Right atrium auricular region (tissue), 2 donors: ENCODE data around the gene PPFIA1. TPM values are rescaled to one million over a fixed set of nuclear protein-coding genes. Genes with fewer than 3 reads are reported as not detected.

ENCODE experiments used
- DNase-seq: peaks from one replicate; pipeline ENCODE4 v3.0.0-alpha.2; 2019; ENCODE audit warnings: low spot score
- H3K27ac ChIP-seq, 2 donors: fragments of 200-600 bp; sonication (generic); 1 replicate in 1 of 2; 2 replicates in 1 of 2; pipeline ENCODE4 v1.5.1; 2016 to 2019
- H3K27me3 ChIP-seq, 2 donors: fragments of 200-600 bp; sonication (generic); one replicate each; pipeline versions ENCODE4 v1.5.1 to v1.6.0; 2017 to 2019
- H3K36me3 ChIP-seq: fragments of 200-600 bp; sonication (generic); one replicate; pipeline ENCODE4 v1.5.1; 2016
- H3K4me1 ChIP-seq, 2 donors: fragments of 200-600 bp; sonication (generic); one replicate each; pipeline versions ENCODE4 v1.5.1 to v1.6.0; 2017 to 2019
- H3K4me3 ChIP-seq, 2 donors: fragments of 200-600 bp; sonication (generic); 1 replicate in 1 of 2; 2 replicates in 1 of 2; pipeline ENCODE4 v1.5.1; 2017 to 2019; ENCODE audit warnings: mild to moderate bottlenecking in 1 of 2, moderate library complexity in 1 of 2
- H3K9me3 ChIP-seq, 2 donors: fragments of 200-600 bp; sonication (generic); one replicate each; pipeline ENCODE4 v1.5.1; 2019
- total RNA-seq, 2 donors: library from RNA; depleted of rRNA; stranded (reverse); fragments of >200 nt; gene quantifications; one replicate each; pipeline ENCODE4 v1.1.0, GENCODE V29; 2016
- TF ChIP-seq, protein P1 (sequence below), 2 donors: fragments of 200-600 bp; sonication (generic); IDR thresholded peaks; one replicate each; pipeline ENCODE4 v1.5.1; 2019; ENCODE audit warnings: antibody characterized with exemption in 2 of 2

Gene PPFIA1
- total RNA-seq, 2 donors from 2014 or later = 28.7 to 45.9 TPM

- peaks cover 0 to 11% of the 10 kb centered on the region in 2 donors for H3K4me1 ChIP-seq
- TF ChIP-seq, protein P1, sequence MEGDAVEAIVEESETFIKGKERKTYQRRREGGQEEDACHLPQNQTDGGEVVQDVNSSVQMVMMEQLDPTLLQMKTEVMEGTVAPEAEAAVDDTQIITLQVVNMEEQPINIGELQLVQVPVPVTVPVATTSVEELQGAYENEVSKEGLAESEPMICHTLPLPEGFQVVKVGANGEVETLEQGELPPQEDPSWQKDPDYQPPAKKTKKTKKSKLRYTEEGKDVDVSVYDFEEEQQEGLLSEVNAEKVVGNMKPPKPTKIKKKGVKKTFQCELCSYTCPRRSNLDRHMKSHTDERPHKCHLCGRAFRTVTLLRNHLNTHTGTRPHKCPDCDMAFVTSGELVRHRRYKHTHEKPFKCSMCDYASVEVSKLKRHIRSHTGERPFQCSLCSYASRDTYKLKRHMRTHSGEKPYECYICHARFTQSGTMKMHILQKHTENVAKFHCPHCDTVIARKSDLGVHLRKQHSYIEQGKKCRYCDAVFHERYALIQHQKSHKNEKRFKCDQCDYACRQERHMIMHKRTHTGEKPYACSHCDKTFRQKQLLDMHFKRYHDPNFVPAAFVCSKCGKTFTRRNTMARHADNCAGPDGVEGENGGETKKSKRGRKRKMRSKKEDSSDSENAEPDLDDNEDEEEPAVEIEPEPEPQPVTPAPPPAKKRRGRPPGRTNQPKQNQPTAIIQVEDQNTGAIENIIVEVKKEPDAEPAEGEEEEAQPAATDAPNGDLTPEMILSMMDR (IDR thresholded peaks at IDR 0.05) = no peak
- DNase-seq = no peak
- no peak overlapping the region for H3K27ac ChIP-seq
- no peaks in the 10 kb centered on the region for H3K9me3 ChIP-seq
- no peaks in the 10 kb centered on the region for H3K27me3 ChIP-seq
- no peaks in the 10 kb centered on the region for H3K36me3 ChIP-seq
- no peak overlapping the region for H3K4me3 ChIP-seq
These were observed 42.2 kb downstream of the PPFIA1 start for GRCh38 chr11:70312401-70313357.

GRCh38 chr11:70313945-70314344, 43.5 kb downstream of the PPFIA1 start:
- DNase-seq = no peak
- H3K4me3 ChIP-seq = no peak overlapping the region
- H3K27ac ChIP-seq = no peak overlapping the region
- no peaks in the 10 kb centered on the region for H3K36me3 ChIP-seq
- H3K9me3 ChIP-seq = no peaks in the 10 kb centered on the region
- no peaks in the 10 kb centered on the region for H3K27me3 ChIP-seq
- TF ChIP-seq, protein P1 (IDR thresholded peaks at IDR 0.05) = no peak
- H3K4me1 ChIP-seq = peaks cover 0 to 11% of the 10 kb centered on the region in 2 donors

DNA sequence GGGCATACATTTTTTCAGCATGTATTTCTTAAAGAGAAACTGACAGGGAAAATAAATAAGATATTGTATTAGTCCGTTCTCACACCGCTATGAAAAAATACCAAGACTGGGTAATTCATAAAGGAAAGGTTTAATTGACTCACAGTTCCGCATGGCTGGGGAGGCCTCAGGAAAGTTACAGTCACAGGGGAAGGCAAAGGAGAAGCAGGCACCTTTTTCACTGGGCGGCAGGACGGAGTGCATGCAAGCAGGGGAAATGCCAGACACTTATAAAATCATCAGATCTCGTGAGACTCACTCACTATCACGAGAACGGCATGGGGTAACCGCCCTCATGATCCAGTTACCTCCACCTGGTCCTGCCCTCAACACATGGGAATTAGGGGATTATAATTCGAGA, 44.2 kb downstream of the PPFIA1 start:
- H3K27me3 ChIP-seq = no peaks in the 10 kb centered on the region
- H3K9me3 ChIP-seq = no peaks in the 10 kb centered on the region
- H3K36me3 ChIP-seq = no peaks in the 10 kb centered on the region
- no peak overlapping the region for H3K4me3 ChIP-seq
- H3K27ac ChIP-seq = no peak overlapping the region
- DNase-seq = no peak
- peaks cover 0 to 11% of the 10 kb centered on the region in 2 donors for H3K4me1 ChIP-seq
- TF ChIP-seq, protein P1 (IDR thresholded peaks at IDR 0.05) = no peak

DNA sequence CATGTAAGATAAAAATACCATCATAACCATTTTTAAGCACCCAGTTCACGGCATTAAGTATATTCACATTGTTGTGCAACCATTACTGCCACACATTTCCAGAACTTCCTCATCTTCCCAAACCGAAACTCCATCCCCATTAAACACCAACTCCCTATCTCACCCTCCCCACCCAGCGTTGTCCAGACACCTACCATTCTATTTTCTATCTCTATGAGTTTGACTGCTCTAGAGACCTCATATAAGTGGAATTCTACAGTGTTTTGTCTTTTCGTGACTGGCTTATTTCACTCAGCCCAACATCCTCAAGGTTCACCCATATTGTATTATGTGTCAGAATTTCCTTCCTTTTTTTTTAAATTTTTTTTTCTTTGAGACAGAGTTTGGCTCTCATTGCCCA, 45.2 kb downstream of the PPFIA1 start:
- Histone ChIP-seq H3K36me3 (no peaks in the 10 kb centered on the region), H3K27me3 (no peaks in the 10 kb centered on the region), H3K4me1 (peaks cover 0 to 11% of the 10 kb centered on the region in 2 donors), H3K4me3 (no peak overlapping the region), H3K9me3 (no peaks in the 10 kb centered on the region), H3K27ac (no peak overlapping the region)
- TF ChIP-seq, protein P1 (IDR thresholded peaks at IDR 0.05) = no peak
- no peak for DNase-seq

GRCh38 chr11:70317581-70318305, 47.3 kb downstream of the PPFIA1 start:
- H3K4me3 ChIP-seq = no peak overlapping the region
- no peaks in the 10 kb centered on the region for H3K36me3 ChIP-seq
- H3K27ac ChIP-seq = no peak overlapping the region
- DNase-seq = no peak
- TF ChIP-seq, protein P1 (IDR thresholded peaks at IDR 0.05) = no peak
- H3K27me3 ChIP-seq = no peaks in the 10 kb centered on the region
- no peaks in the 10 kb centered on the region for H3K9me3 ChIP-seq
- peaks cover 0 to 7% of the 10 kb centered on the region in 2 donors for H3K4me1 ChIP-seq
